HG02970 (cell line): ENCODE data around the gene PDE9A.

Experiments
- ATAC-seq: cut with Tn5 transposase; IDR thresholded peaks from one replicate; pipeline ENCODE4 v1.9.1; 2021; ENCODE audit warnings: mild to moderate bottlenecking, moderate library complexity, moderate number of reproducible peaks; ENCODE audit not compliant: unreplicated experiment, low FRiP score

PDE9A gene

DNA sequence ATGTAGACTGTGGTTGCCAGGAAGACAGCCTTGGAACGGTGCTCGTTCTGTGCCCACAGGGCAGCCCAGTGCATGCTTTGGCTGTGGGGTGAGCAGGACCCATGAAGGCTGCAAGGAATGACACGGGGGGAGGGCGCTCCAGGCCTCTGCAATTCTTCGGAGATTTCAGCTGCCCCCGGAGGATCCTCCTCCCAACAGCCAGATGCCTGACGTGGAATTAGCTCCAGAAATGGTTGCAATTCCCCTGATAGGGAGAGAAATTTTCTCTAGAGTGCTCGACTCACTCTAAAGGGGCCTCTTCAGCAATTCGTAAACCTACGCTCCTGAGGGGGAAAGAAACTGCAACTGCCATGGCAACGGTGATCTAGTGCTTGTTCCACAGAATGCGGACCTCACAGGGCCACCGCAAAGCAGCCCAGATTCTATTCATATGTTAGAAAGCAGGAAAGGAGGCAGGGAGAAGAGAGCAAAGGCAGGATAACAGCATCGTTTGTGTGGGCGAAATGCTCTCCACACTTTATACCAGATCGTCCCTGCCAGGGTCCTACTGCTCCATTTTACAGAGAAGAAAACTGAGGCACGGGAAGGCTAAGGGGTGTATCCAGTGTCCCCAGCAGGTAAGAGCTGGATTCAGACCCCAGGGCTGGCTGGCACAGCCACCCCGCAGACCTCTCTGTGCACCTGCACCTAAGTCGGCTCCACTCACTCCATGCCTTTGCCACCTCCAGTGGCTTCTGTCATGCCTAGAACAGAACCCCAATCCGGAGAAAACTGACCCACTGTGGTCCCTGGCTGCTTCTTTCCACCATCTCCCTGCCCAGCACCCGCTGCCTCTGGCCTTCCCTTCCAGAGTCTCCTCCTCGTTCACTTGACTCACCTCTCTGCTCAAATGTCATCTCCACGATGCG lies 11.9 kb upstream of the PDE9A start:
- ATAC-seq, result no peak

DNA sequence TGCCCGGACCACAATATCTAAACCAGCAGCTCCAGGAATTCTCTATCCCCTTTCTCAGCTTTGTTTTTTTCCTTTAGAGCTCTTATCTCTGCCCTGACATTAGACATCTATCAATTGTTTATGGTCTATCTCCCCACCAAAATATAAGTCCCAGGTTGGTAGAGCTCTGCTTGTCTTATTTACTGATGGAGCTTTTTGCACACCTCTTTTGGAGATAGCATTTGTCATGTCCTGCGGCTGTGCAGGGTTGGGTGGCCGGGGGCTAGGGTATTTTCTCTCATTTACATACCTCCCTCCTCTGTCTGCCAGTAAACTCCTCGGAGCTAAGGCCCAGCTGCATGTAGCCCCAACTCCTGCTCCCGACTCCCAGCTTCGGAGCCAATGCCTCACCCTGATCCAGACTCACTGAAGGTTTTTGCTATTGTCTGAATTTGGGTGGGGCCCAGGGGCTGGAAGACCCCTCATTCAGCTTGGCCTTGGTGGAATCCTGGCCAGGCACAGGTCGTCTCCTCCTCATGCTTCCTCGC lies 11.1 kb upstream of the PDE9A start:
- no peak for ATAC-seq

DNA sequence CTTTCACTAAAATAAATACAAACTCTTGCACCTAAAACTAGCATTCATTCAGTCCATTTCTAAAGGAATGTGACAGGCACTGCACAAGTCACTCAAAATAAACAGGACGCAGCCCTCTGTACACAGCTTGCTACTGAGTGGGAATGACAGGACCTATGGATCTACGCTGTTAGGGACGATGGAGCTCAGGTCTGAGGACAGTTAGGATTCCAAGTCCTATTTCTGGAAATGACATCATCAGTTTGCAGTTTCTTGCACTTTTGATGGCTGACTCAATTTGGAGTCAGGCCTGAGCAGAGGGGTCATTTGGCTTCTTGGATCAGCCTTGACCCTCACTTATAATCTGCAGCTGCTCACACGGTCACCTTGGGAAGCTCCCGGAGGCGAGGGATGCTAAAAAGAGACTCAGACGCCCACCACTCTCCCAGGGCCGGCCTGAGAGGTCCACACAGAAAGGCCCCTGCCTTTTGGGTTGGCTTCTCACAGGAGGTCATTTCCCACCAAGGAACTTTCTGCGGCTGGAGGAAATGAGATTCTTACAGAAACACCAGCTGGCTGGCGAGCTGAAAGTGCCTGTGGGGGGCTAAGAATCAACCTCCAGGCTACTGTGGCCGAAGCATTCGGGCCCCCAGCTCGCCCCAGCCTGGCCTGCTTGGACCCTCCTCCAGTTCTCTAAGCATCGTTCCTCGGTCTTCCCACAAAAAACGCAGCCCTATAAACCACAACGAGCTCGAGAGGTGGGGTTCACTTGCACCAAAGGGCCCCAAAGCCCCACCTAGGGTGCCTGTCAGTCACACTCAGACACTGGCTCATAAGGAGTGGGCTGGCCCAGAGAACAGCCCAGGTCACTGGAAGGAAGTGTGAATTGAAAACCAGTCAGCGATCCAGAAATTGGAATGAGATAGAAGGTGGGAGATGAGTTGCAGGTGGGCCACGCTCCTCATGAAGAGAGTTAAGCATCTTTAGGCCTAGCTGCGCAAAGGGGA lies 8.9 kb upstream of the PDE9A start:
- ATAC-seq, result no peak

DNA sequence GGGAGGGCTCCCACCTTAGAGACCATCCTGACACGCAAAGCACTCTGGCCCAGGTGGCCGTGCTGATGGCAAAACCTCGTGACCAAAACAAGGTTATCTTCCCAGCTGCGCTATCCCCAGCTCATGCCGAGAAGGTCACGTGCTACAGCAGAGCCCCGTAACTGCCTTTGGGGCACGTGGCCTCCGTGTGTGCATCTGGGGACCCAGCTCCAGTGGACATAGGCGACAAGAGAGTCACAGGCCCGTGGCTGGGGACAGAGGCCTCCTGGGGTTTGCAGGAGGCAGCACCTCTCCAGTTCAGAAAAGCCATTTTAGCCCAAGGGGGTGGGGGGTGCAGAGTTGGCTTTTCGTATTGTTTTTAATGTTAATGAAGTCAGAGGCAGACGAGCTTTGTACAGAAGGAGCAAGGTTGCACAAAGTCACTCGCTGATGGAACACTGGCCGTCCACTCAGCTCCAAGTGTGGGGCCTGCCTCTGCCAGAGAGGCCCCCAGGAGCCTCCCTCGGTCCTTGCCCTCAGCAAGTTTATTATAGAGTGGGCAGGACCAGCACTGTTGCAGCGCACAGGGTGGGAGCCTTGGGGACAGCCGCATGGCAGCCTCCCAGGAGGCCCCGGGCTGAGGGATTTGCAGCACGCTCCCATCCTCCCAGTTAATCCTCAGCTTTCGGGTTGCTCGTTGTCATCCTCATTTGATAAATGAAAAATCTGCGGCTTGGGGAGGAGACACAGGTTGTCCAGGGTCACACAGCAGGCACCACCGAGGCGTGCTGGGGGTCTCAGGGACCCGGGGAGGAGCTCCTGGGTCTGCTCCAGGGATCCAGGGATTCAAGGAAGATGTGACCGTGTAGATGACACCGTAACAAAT lies 8.0 kb upstream of the PDE9A start:
- ATAC-seq, result no peak

DNA sequence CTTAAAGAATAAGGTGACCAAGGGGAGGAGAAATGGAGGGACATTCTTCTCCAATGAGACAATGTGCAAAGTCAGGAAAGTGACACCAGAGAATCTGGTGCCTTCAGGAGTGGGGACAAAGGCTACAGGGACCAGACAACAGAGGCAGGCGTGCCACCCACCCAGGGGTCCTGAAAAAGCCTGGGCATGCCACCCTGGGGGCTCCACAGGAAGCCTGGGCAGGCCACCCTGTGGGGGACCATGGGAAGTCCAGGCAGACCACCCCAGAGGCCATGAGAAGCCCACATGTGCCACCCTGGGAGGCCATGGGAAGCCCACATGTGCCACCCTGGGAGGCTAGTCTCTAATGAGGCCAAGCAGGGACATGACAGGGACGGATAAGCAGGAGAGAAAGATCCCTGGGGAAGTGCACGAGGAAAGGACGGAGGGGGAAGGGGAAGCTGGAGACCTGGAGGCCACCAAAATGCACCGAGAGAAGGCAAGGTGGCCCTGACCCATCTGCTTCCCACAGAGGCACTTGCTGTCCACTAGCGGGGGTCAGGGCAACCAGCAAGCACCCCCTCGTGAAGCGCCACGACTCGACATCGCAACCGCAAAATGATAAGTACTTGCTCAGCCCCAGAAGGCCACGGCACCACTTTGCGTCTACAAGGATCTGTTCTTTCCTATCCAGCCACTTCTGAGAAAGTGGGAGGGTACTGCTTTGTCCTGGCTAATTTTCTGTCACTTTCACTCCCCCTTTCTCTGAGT lies 7.2 kb upstream of the PDE9A start:
- ATAC-seq, result no peak

DNA sequence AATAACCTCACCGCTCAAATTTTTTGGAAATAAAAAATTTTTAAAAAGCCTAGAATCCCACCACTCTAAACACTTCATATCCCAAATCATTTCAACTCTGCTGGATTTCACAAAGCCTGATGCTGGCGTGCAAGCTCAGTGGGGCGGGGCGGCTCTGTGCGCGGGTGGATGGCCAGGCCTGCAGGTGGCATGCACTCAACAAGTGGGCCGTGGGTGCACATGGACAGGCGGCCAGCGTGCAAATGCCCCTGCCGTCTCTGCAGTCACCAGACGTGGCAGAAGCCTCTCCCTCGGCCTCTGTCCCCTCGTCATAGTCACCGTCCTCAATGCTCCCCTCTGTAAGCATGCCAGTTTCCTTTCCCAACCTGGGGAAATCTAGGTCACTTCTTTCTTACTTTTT lies 6.6 kb upstream of the PDE9A start:
- ATAC-seq, result no peak

DNA sequence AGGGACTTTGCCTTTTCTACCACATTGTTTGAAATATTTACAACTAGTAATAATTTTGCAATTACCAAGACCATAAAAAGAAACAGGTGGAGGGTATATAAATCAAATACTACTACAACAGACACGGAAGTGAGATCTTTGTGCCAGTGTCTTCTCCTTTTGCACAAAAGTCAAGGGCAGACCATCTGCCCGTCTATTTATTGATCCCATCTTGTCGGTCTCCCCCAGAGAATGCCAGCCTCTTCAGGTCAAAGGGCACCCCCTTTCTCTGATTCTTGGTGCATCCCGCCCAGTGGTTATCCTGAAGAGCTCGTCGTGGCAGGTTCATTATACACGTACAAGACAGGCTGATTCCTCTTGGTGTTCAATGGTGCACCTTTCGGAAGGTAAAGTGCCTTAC lies 4.8 kb upstream of the PDE9A start:
- ATAC-seq, result no peak

DNA sequence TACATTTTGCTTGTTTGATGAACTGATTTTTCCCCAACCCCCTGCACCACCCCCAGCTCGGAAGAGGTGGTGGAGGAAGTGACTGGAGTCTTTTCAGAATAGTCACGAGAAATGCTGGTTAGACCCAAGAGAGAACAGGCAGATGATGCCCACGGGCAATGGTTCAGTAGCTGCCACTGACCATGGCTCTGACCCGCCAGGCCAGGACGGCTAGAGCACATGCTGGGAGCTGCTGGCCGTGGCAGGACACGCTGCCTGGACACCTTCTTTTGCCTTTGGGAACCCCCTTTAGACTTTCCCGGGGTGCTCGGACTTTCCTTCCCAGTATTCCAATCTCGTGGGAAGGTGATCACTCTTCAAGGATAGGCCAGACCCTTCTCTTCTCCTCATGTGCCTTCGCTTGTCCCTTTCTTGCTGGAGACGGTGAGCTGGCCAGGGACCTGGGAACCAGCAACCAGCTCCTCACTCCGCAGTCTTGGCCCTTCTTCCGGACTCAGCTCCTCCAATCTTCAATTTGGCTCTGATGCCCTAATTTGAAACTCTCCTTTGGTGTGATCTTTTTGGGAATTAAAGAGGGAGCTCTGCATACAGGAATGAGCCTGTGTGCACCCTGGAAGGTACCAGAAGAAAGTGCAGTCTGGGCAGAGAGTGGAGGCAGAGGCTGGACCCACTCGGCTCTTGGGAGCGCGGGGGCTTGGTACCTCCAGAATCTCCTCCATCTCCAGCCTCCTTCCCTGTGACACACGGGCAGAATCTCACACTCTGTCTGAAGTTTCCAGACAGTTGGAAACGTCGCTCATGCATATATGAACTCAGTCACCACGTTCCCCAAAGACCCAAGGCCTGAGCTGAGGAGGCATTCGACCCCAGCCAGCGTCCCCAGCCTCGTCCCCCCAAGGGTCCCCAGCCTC lies 4.0 kb upstream of the PDE9A start:
- no peak for ATAC-seq

DNA sequence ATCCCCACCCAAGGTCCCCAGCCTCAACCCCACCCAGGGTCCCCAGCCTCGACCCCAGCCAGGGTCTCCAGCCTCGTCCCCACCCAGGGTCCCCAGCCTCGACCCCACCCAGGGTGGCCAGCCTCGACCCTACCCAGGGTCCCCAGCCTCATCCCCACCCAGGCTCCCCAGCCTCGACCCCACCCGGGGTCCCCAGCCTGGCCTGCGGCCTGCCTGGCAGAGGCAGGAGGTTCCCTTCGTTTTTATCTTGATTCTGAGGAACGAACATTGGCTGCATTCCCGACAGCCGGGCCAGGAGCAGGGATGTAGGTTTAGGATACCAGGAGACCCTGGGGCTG lies 3.4 kb upstream of the PDE9A start:
- no peak for ATAC-seq

DNA sequence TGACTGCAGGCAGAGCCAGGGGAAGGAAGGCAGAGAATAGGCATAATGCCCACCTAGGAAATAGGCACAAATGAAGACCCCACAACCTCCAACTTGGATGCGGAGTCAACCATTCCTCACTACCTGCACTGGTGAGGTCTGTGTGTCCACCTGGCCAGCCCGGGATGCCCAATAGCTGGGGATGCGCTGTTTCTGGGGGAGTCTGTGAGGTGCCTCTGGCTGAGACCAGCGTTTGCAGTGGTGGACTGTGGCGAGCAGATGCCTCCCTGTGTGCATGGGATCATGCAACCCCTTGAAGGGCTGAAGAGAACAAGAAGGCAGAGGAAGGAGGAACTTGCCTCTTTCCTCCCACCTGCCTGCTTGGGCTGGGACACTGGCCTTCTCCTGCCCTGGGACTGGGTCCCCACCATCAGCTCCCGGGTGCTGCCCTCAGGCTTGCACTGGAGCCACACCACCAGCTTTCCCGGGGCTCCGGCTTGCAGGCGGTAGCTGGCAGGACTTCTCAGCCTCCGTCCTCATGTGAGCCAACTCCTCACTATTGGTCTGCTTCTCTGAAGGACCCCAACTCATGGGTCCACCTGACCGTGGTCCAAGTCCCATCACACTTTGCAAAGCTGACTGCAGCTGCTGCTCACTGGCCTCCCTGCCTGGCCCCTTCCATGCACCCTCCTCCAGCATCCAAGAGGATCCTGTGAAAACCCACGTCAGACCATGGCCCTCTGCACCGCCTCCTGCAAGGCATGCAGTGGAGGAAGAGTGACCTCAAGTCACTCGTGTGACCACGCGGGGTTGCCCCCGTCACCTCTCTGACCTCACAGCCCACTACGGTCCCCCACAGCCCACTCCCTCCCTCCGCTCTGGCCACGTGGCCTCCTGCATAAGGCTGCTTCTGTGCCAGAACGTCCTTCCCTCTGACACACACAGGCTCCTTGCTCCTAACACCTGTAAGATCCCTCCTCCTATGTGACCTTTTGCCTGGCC lies 2.7 kb upstream of the PDE9A start:
- ATAC-seq, result no peak

DNA sequence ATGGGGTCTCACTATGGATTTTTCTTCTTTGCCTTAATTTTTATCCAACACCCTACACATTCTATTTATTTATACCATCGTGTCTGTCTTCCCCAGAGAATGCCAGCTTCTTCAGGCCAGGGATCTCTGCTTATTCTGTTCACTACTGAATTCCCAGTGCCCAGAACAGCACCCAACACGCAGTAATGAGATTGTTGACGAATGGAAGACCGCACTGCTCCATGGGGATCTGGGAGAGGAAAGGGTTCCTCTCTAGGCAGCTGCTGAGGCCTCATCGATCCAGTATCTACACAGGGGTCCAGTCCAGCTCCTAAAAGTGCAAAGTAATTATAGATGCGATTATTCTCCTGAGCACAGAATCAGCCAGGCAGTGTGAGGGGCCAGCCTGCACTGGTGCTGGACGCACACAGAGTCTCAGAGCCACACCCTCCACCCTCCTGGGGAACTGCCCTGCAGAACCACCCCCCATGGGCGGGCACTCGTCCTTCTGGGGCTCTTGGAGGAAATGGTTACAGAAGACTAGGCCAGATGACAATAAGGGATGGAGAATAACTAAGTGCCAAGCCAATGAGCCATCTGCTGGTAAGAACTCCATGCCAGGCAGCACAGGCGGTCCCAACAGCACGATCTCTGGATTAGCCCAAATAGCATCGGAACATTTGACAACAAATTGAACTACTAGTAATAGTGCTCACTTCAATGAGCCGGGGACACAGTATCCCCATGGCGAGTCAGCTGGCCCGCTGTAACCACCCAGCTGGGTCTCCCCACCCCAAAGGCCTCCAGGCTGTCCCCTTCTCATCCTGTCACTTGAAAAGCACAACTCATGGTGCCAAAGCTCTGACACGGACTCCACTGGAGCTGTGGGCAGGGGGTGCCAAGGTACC lies 1.7 kb upstream of the PDE9A start:
- ATAC-seq, result no peak

DNA sequence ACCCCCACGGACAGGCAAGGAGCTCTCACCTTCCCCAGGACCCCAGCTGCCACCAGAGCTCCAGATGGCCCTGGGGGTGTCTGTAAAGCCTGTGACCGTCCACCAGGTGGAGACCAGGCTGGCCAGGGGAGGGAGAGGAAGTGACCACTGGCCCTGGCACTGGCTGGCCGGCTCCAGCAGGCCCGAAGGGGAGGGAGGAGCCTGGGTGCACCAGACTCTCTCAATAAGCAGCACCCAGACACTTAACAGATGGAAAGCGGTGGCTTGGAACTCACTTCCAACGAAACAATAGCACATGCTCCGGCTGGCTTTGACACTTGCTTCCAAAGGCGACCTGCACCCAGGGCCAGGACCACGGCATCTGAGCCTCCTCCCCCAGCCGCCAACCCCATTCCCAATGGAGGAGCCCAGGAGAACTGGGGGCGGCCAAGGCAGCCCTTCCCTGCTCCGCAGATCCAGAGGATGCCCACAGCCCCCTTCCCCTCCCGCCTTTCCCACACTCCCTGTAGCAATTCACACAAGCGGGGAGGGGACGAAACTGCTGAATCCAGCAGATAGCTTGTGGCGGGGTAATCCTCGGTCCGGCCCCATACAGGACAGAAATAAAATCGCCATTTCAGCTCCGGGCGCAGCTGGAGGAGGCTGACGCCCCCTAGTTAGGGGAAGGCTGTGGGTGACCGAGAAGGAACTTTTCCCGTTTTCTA lies 742 bp upstream of the PDE9A start:
- no peak for ATAC-seq

DNA sequence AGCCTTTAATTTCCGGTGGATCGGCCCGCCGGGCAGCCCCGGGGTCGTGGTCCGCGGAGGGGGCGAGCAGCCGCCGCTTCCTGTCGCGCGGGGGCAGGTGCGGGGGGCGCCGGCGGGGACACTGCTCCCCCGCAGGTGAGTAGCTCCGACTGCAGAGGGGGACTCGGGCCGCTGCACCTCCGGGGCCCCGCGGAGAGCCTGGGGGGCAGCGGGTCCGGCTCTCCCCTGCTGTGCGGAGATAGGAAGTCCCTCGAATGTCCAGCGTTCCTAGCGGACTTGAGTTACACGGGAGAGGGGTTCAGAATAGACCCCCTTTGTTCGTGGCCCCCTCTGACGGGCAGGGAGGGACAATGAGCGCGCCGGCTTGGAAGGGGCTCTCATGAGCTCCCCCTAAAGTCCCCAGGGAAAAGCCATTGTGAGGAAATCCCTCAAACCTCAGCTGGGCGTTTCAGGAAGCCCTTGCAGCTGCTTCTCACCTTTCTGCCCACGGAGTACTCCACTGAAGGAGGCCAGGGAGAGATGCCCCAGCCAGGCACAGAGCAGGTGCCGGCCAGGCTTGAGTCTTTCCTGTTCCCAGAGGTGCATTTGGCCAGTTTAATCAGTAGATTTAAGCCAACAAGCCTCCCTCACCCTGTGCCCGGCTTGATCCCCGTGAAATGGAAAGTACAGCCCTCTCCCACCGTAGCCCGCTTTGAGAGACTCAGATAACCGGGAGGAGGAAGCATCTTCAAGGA lies 925 bp downstream of the PDE9A start:
- no peak for ATAC-seq

DNA sequence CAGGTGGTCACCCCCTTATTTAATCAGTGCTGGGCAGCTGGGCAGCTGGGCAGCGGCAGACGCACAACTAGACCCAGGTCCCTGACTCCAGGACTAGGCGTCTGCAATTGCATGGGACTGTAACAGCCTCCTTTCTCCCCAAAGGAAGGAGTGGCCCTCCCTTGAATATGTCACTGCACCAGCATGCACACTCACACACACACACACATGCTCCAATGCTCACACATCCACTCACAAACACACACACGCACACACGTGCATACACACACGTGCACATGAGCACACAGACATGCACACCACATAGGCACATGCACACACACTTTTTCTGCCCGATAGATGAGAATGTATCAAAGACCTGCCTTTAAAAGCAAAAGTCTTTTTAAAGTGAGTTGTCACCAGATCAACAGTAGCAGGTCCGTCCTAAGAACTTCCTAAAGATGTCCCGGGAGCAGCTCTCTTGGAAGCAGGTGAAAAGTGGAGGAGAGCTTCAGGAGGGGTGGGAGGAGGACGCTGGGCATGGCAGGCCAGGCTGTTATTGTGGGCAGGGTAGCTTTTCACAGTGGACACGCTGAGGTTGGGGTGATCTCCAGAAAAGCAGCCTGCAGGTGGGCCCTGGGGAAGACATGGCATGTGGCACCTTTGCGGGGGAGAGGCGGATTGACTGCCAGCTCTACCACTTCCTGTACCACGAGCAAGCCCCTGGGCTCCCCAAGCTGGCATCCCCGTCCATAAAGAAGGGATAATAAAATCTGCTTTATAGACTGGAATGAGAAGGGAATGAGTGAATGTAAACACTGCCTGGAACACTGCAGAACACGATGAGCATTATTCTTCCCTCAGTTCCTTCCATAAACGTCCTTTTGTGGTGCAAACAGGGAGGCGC lies 1.7 kb downstream of the PDE9A start:
- no peak for ATAC-seq
